GM19438 (cell line): ENCODE results near the gene CDKN3.
A peak's percentile ranks its signal among the peaks of the same experiment; 100 is the strongest.

ENCODE experiments used
- ATAC-seq: cut with Tn5 transposase; IDR thresholded peaks from one replicate; pipeline ENCODE4 v1.9.1; 2021; ENCODE audit warnings: low read depth; ENCODE audit not compliant: unreplicated experiment

The CDKN3 gene

GRCh38 chr14:54396493-54397335 lies at the start of gene CDKN3:
CDKN3 (plus strand) TSS chr14:54397007; CDS start chr14:54397069, 62 bp downstream.
- ATAC-seq, result peak; percentile 97

- no peak for ATAC-seq
These were observed 49.8 kb upstream of the CDKN3 start for GRCh38 chr14:54347044-54347443.

- ATAC-seq, result no peak
These were observed 48.7 kb upstream of the CDKN3 start for GRCh38 chr14:54348001-54348611.

- ATAC-seq, result no peak
These were observed 47.7 kb upstream of the CDKN3 start for GRCh38 chr14:54348923-54349620.

DNA sequence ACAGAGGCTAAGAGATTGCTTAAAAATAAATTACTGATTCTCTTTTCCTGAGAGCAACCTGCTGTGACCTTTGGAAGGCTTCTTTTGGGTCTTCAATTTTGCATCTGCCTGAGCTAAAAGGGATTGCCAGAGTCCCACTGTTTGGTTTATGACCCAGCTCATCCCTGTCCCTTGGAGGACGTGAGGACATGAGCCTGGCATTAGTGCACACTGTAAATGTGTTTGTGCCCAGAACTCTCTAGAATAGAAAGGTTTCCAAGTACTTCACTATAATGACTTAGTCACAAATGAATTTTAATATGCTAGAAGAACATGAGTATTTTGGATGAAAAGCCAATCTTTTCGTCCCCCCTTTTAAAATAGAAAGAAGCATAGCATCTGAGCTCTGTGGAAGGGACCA lies 47.1 kb upstream of the CDKN3 start:
- ATAC-seq, result no peak

DNA sequence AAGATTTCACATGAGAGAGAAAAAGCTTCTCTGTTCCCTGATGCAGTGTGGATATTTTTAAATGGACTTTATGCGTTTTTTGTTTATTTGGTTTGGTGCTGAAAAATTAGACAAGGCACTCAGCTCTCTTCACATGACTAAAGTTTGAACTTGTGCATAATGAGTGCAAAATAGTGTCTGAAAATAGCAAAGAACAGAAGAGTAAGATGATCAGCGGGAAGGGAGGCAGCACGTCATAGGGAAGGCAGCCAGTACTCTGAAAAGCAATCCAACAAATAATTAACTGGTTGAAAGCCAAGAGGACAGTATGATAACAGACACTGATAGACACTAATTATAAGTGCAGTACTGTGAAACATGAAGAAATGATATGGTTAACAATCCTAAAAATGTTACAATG lies 46.6 kb upstream of the CDKN3 start:
- ATAC-seq, result no peak

DNA sequence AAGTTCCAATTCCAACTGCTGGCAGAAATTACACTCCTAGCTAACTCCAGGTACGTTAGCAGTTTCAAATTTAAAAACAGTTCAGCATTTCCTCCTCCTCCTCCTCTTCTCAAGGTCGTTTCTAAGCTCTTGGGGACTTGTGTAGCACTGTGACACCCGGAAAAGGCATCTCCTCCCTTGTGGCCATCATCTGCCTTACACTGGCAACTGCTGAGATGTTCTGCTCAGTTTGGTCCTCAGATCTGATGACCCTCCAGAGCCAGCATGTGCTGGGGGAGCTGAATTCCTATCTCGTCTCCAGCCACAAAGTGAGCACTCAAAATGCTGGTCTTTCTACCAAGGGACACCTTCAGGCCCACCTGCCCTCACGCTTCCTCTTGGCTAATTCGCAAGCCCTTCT lies 43.5 kb upstream of the CDKN3 start:
- no peak for ATAC-seq

DNA sequence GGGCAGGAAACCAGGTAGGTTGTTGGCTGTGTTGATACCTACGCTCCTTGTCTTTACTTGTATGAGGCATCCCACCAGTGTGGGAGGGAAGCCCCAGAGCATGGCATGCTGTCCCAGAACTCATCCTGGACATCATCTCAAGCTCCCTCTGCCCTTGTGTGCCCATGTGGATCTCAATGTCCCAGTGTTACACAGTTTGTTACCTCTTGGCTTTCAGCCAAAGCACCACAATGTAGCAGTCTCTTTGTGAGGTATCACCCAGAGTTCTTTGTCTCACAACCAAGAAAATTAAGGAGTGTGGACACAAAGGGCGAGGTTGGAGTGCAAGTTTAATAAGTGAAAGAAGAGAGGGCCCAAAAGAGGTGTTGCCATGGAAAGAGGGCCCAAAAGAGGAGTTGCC lies 43.1 kb upstream of the CDKN3 start:
- ATAC-seq, result no peak

DNA sequence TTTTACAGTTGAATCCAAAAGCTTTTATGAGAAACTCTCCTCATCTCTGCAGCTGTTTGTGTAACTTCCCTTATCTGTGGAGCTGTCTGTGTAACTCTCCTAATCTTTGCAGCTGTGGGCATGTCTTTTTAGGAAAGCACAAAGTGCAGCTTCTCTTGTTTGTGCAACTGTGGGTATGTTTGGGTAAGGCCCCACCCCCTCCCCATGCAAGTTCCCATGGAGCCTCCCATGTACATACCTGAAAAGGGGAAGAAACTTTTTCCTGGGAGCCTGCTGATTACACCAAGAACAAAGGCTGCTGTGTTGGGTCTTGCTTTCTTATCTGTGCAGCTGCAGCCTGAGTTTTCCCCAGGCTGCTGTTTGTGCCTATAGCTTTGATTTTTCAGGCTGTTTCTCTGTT lies 42.7 kb upstream of the CDKN3 start:
- ATAC-seq, result no peak

GRCh38 chr14:54354968-54355641 lies 41.7 kb upstream of the CDKN3 start:
- no peak for ATAC-seq

- ATAC-seq, result no peak
These were observed 41.1 kb upstream of the CDKN3 start for GRCh38 chr14:54355698-54356097.

DNA sequence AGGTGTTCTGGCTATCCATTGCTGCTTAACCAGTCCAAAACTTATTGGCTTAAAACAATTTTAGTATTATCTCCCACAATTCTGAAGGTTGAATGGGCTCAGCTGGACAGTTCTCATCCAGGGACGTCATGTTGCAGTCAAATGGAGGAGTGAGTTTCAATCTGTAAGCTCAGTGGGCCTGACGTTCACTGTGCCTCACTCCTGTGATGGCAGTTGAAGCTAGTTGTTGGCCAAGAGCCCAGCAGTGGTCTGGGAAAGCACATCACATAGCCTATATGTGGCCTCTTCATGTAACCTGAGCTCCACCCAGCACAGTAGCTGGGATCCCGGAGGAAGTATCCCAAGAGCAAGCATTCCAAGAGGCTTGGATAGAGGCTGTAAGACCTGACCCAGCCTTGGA lies 40.6 kb upstream of the CDKN3 start:
- ATAC-seq, result no peak

- ATAC-seq, result no peak
These were observed 36.1 kb upstream of the CDKN3 start for GRCh38 chr14:54360667-54361066.

DNA sequence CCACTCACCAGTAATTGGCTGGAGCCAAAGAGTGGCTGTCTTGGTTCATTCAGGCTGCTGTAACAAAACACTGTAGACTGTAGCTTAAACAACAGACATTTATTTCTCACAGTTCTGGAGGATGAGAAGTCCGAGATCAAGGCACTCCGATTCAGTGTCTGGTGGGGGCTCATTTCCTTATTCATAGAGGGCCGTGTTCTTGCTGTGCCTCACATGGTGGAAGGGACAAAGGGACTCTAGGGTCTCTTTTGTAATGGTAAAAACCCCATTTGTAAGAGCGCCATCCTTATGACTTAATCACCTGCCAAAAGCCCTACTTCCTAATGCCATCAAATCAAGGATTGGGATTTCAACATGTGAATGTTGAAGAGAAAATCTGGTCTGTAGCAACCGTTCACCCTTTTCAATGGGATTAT lies 34.7 kb upstream of the CDKN3 start:
- no peak for ATAC-seq

GRCh38 chr14:54362759-54363437 lies 33.9 kb upstream of the CDKN3 start:
- ATAC-seq, result no peak

DNA sequence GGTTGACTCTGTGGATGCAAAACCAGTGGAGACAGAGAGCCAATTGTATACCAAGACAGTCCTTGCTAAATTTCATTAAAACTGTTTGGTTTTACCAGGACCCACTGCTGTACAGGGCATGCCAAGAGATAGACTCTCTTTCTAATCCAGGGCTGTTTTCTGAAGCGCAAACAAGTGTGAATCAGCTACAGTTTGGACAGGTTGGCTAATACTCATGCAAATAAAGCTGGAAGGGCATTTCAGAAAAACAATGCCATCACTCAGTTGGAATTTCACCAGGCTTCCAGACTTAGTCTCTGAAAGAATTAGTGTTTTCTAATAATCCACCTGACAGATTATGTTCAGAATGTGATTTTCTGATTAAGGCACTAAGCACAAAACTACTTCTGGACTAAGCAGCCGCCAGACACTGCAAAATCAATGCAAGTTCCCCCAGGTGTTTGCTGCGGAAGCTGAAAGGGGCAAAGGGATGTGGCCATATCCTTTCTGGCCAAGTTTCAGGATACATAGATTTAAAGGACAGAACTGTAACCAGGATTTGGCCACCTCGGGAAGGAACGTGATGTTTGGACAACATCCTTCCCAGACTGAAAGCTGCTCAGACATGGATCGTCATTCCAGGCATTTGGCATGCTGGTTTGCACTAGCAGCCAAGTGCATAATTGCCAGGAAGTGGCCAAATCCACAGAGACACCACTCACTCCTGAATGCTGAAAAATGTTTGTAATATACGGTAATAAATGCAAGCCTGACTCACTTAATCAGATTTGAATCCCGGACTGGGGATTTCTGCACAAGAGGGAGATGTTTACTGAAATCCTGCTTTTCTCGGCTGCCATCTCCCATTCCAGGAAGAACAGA lies 32.0 kb upstream of the CDKN3 start:
- ATAC-seq, result no peak

DNA sequence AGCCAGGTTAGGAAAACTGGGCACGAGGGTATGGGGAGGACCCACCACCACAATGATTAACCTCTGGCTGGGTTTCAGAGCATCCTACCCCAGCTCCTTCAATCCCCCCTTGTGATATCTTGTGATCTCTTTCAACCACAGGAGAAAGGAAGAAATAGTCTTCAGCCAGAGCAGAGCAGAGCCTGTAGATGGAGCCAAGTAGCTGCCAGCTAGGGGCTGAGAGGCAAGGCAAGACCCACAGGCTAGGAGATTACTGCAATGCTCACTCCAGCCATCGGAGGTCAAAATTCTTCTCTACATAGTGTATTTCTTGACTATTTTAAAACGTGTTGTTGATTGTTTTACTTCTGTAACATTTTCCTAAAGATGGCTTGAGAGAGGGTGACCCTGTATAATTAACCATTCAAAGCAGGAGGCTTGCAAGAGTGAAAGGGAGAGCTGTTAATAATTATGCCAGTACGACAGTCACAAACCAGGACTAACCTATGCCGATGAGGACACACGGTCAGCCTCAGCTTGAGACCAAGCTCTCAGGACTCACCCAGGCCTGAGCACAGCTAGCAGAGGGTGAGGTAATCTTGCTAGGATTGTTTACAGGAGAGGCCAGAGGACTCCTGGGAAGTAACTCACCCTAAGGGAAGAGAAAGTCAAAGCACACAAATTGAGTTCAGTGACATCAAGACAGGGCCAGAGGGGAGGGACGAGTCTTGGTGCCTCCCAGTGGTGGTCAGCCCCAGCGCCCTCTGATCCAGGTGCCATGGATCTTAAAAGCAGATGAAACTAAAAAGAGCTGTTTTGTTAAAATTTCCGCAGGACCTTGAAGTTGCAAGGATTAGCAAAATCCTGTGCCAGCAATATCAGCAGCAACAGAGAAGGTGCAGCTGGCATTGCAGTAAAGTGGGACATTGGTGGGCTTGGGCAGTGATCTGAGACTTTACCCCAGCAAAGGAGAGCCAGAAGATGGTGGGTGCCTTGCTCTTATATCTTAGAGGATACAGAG lies 29.8 kb upstream of the CDKN3 start:
- ATAC-seq, result peak; percentile 85

- ATAC-seq, result no peak
These were observed 28.5 kb upstream of the CDKN3 start for GRCh38 chr14:54368291-54368690.
